PC-3 (cell line): ENCODE data around the gene PPP1R3F. TPM values are rescaled to one million over a fixed set of nuclear protein-coding genes. Genes with fewer than 3 reads are reported as not detected.
A peak's percentile ranks its signal among the peaks of the same experiment; 100 is the strongest.

Source experiments
- ATAC-seq: fragments of 200-7000 bp; cut with Tn5 transposase; 2 replicates; pipeline ENCODE4 v1.9.1; 2020; ENCODE audit warnings: mild to moderate bottlenecking, moderate library complexity
- BruUV-seq: library from RNA; stranded (reverse); fragments of 400-500 nt; replicated peaks from 2 replicates; lab custom pipeline; 2021; lab: Mats Ljungman, UMichigan
- CTCF ChIA-PET: fragments of 300-600 bp; sonication (Branson Sonifier 250); formaldehyde crosslinking; loops from one replicate; lab custom pipeline; 2022; ENCODE audit warnings: antibody characterized with exemption; lab: Charles Lee
- POLR2A ChIA-PET: fragments of 300-600 bp; sonication (Branson Sonifier 250); formaldehyde crosslinking; loops from one replicate; lab custom pipeline; 2022; ENCODE audit warnings: antibody characterized with exemption; ENCODE audit not compliant: unreplicated experiment; lab: Charles Lee
- DNase-seq: peaks from one replicate; pipeline ENCODE4 v3.0.0-alpha.2; 2015
- H2AFZ ChIP-seq: fragments of 300-600 bp; sonication (generic); 2 replicates; pipeline ENCODE4 v1.6.0; 2016; ENCODE audit warnings: antibody characterized with exemption, low read length
- H3F3A ChIP-seq: fragments of 300-600 bp; sonication (generic); one replicate; pipeline ENCODE4 v1.6.0; 2017; ENCODE audit warnings: antibody characterized with exemption, low read length, control low read depth, mild to moderate bottlenecking; ENCODE audit not compliant: unreplicated experiment
- H3K27ac ChIP-seq: fragments of 300-600 bp; sonication (generic); 2 replicates; pipeline ENCODE4 v1.5.1; 2016; ENCODE audit warnings: mild to moderate bottlenecking, low read length
- H3K27me3 ChIP-seq: fragments of 300-600 bp; sonication (generic); 2 replicates; pipeline ENCODE4 v1.6.1; 2016; ENCODE audit warnings: low read length, mixed read lengths
- H3K36me3 ChIP-seq: fragments of 300-600 bp; sonication (generic); 2 replicates; pipeline ENCODE4 v1.6.1; 2016; ENCODE audit warnings: low read depth, mixed run types, low read length, mixed read lengths
- H3K4me1 ChIP-seq: fragments of 300-600 bp; sonication (generic); 2 replicates; pipeline ENCODE4 v1.5.1; 2016; ENCODE audit warnings: low read length; ENCODE audit not compliant: insufficient read depth
- H3K4me2 ChIP-seq: fragments of 300-600 bp; sonication (generic); 2 replicates; pipeline ENCODE4 v1.6.0; 2016; ENCODE audit warnings: low read length
- H3K4me3 ChIP-seq: fragments of 300-600 bp; sonication (generic); 2 replicates; pipeline ENCODE4 v1.5.1; 2016; ENCODE audit warnings: mild to moderate bottlenecking, low read length, mixed read lengths
- H3K79me2 ChIP-seq: fragments of 300-600 bp; sonication (generic); 2 replicates; pipeline ENCODE4 v1.6.1; 2017; ENCODE audit warnings: low read length, mixed read lengths
- H3K9ac ChIP-seq: fragments of 300-600 bp; sonication (generic); 2 replicates; pipeline ENCODE4 v1.6.0; 2016; ENCODE audit warnings: mild to moderate bottlenecking, low read length
- H3K9me2 ChIP-seq: fragments of 300-600 bp; sonication (generic); replicated peaks from 2 replicates; pipeline ENCODE4 v1.6.1; 2016; ENCODE audit warnings: mixed run types, low read length, mixed read lengths
- H3K9me3 ChIP-seq: fragments of 300-600 bp; sonication (generic); 2 replicates; pipeline ENCODE4 v1.6.1; 2016; ENCODE audit warnings: low read length, mixed read lengths
- H4K20me1 ChIP-seq: fragments of 300-600 bp; sonication (generic); 2 replicates; pipeline ENCODE4 v1.6.1; 2016; ENCODE audit warnings: low read length, mixed read lengths
- EZH2 ChIP-seq: fragments of 300-600 bp; sonication (generic); IDR thresholded peaks from one replicate; pipeline ENCODE4 v1.6.1; 2017; ENCODE audit warnings: antibody characterized with exemption, mild to moderate bottlenecking, low read length; ENCODE audit not compliant: unreplicated experiment
- EZH2phosphoT487 ChIP-seq: fragments of 300-600 bp; sonication (generic); IDR thresholded peaks from 2 replicates; pipeline ENCODE4 v1.6.1; 2018; ENCODE audit warnings: mild to moderate bottlenecking, antibody characterized with exemption, low read length, borderline replicate concordance
- intact Hi-C: fragments of 100-400 bp; cut with micrococcal nuclease; formaldehyde crosslinking; loops from 2 replicates; pipeline ENCODE4 v1.9.0; 2023
- total RNA-seq: library from RNA; depleted of rRNA; stranded (reverse); fragments of >200 nt; gene quantifications from 2 replicates; pipeline ENCODE4 v1.2.3, GENCODE V29; 2014
- TF ChIP-seq, protein P1 (sequence below): fragments of 300-600 bp; sonication (generic); conservative IDR thresholded peaks from 2 replicates; pipeline ENCODE4 v1.5.1; 2017; ENCODE audit warnings: antibody characterized with exemption, low read depth, mild to moderate bottlenecking, low read length

Gene PPP1R3F
- total RNA-seq, 1 experiment from 2014 or later, result 11.8 TPM

- intact Hi-C loops, result loop anchor here (1.0 kb wide), 1 partner anchor 77 kb away; no protein-coding TSS in a partner anchor
- Histone ChIP-seq H4K20me1 (no peaks in the 10 kb centered on the region), H3K9me3 (no peaks in the 10 kb centered on the region), H2AFZ (peak overlapping the region; percentile 54), H3K4me1 (peaks cover 30% of the 10 kb centered on the region), H3K9ac (peak overlapping the region; percentile 93), H3K9me2 (no peaks in the 10 kb centered on the region), H3K4me2 (peak overlapping the region; percentile 95), H3K36me3 (no peaks in the 10 kb centered on the region), H3K79me2 (peaks cover 35% of the 10 kb centered on the region), H3K27me3 (no peaks in the 10 kb centered on the region), H3K4me3 (peak overlapping the region; percentile 70), H3F3A (no peaks in the 10 kb centered on the region), H3K27ac (peak overlapping the region; percentile 35)
- CTCF ChIA-PET, result interaction anchor here (0.7 kb wide), 1 partner anchor 1317 kb away, joined by 3 read pairs; no protein-coding TSS in a partner anchor
- DNase-seq (no peak), ATAC-seq (no peak)
- TSS peak; percentile 97 for BruUV-seq
- POLR2A ChIA-PET, result interaction anchor here (0.6 to 1.1 kb wide), 3 partner anchors 78 to 365 kb away, joined by 4 to 11 read pairs (median 4); no protein-coding TSS in a partner anchor
- no peak for TF ChIP-seq EZH2
- TF ChIP-seq, protein P1, sequence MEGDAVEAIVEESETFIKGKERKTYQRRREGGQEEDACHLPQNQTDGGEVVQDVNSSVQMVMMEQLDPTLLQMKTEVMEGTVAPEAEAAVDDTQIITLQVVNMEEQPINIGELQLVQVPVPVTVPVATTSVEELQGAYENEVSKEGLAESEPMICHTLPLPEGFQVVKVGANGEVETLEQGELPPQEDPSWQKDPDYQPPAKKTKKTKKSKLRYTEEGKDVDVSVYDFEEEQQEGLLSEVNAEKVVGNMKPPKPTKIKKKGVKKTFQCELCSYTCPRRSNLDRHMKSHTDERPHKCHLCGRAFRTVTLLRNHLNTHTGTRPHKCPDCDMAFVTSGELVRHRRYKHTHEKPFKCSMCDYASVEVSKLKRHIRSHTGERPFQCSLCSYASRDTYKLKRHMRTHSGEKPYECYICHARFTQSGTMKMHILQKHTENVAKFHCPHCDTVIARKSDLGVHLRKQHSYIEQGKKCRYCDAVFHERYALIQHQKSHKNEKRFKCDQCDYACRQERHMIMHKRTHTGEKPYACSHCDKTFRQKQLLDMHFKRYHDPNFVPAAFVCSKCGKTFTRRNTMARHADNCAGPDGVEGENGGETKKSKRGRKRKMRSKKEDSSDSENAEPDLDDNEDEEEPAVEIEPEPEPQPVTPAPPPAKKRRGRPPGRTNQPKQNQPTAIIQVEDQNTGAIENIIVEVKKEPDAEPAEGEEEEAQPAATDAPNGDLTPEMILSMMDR, result no peak
- TF ChIP-seq EZH2phosphoT487, result no peak
These were observed 937 bp upstream of the PPP1R3F start for GRCh38 chrX:49268702-49269009.

DNA sequence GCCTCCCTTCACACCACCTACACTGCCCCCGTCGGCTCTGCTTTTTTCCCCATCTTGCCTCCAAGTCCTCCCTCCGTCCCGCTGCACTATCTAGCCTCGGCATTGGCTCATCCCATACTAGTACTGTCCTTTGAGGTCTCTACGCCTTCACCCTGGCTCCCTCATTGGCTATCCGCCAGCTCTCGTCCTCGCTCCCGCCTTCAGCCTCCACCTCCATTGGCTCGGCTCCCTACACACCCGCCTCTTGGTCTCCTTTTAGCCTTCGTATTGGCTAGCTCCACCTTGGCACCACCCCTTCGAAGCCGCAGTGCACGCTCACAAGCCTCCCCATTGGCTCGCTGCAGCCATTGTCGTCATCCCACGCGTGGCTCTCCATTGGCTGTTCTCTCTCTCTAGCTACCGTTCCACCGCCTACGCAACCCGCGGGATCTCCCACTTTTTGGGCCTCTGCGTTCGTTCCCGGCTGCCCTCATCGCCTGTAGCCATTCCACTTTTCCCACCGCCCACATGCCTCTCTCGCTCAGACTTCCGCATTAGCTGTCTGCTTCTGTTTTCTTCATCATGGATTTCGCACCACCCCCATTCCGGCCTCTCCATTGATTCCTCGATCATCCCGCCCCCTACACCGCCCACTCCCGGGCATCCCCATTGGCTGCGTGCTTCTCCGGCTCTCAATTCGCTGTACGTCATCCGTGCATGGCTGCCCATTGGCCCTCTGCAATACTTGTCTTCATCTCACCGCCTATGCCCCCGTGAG, 405 bp upstream of the PPP1R3F start:
- BruUV-seq, result no TSS peak
- no peaks in the 10 kb centered on the region for H4K20me1 ChIP-seq
- H3K27me3 ChIP-seq, result no peaks in the 10 kb centered on the region
- H2AFZ ChIP-seq, result peak overlapping the region; percentile 83
- H3F3A ChIP-seq, result no peaks in the 10 kb centered on the region
- TF ChIP-seq EZH2, result no peak
- H3K36me3 ChIP-seq, result no peaks in the 10 kb centered on the region
- peak; percentile 90 for ATAC-seq
- CTCF ChIA-PET, result interaction anchor here (0.7 kb wide), 1 partner anchor 1317 kb away, joined by 3 read pairs; no protein-coding TSS in a partner anchor
- peak; percentile 98 for DNase-seq
- intact Hi-C loops, result loop anchor here (1.0 kb wide), 1 partner anchor 78 kb away; no protein-coding TSS in a partner anchor
- peaks cover 30% of the 10 kb centered on the region for H3K4me1 ChIP-seq
- peak overlapping the region; percentile 95 for H3K4me2 ChIP-seq
- POLR2A ChIA-PET, result interaction anchor here (0.6 to 1.1 kb wide), 3 partner anchors 78 to 366 kb away, joined by 4 to 11 read pairs (median 4); no protein-coding TSS in a partner anchor
- H3K9me2 ChIP-seq, result no peaks in the 10 kb centered on the region
- H3K27ac ChIP-seq, result peak overlapping the region; percentile 84
- H3K9me3 ChIP-seq, result no peaks in the 10 kb centered on the region
- peaks cover 35% of the 10 kb centered on the region for H3K79me2 ChIP-seq
- peak overlapping the region; percentile 93 for H3K9ac ChIP-seq
- H3K4me3 ChIP-seq, result peak overlapping the region; percentile 70

DNA sequence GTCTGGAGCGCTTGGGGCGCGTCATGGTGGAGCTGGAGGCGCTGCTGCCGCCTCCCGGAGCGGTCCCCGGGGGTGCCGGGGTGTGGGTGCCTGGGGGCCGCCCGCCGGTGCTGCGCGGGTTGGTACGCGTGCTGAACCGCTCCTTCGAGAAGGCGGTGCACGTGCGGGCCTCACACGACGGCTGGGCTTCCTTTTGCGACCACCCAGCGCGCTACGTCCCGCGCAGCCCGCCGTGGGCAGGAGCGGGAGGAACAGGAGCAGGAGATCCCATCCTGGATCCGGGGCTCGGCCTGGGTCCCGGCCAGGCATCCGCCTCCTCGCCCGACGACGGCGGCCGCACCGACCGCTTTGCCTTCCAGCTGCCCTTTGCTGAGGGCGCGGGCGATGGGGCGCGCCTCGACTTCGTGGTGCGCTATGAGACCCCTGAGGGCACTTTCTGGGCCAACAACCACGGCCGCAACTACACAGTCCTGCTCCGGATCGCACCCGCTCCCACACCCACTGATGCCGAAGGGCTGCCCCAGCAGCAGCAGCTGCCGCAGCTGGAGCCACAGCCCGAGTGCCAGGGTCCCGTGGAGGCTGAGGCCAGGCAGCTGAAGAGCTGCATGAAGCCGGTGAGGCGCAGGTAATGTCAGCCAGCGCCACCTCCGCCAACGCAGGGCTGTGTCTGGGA, 792 bp downstream of the PPP1R3F start:
- Histone ChIP-seq H3K4me2 (peak overlapping the region; percentile 95), H2AFZ (peak overlapping the region; percentile 83), H3K27me3 (no peaks in the 10 kb centered on the region), H3F3A (no peaks in the 10 kb centered on the region), H3K36me3 (no peaks in the 10 kb centered on the region), H3K4me1 (peaks cover 30% of the 10 kb centered on the region), H3K27ac (peak overlapping the region; percentile 84), H3K79me2 (peaks cover 35% of the 10 kb centered on the region), H4K20me1 (no peaks in the 10 kb centered on the region), H3K4me3 (peak overlapping the region; percentile 70), H3K9me2 (no peaks in the 10 kb centered on the region), H3K9me3 (no peaks in the 10 kb centered on the region), H3K9ac (peak overlapping the region; percentile 93)
- POLR2A ChIA-PET, result no interaction called here
- no peak for ATAC-seq
- DNase-seq, result no peak
- no TSS peak for BruUV-seq
- intact Hi-C loops, result no loop called here
- no peak for TF ChIP-seq EZH2phosphoT487
- TF ChIP-seq, protein P1, result no peak
- TF ChIP-seq EZH2, result no peak
- CTCF ChIA-PET, result no interaction called here
